Gastrocnemius medialis (tissue), 4 donors: ENCODE measurements around the gene TRHDE. TPM values are rescaled to one million over a fixed set of nuclear protein-coding genes. Genes with fewer than 3 reads are reported as not detected.

ENCODE experiments used
- ATAC-seq, 2 donors: fragments of 150-250 bp; one replicate each; pipeline ENCODE4 v1.9.1; 2016
- DNase-seq, 2 donors: peaks; one replicate each; pipeline ENCODE4 v3.0.0-alpha.2; 2019
- H3K27ac ChIP-seq, 4 donors: fragments of 200-600 bp; sonication (generic); 1 replicate in 1 of 4; 2 replicates in 3 of 4; pipeline ENCODE4 v1.5.1; 2016 to 2018; ENCODE audit warnings: mild to moderate bottlenecking in 2 of 4, moderate library complexity in 1 of 4
- H3K27me3 ChIP-seq, 3 donors: fragments of 200-600 bp; sonication (generic) in 2 of 3; 1 replicate in 1 of 3; 2 replicates in 2 of 3; pipeline versions ENCODE4 v1.5.1 to v1.6.0; 2016 to 2019; ENCODE audit warnings: mild to moderate bottlenecking in 1 of 3, moderate library complexity in 1 of 3
- H3K36me3 ChIP-seq, 2 donors: fragments of 200-600 bp; sonication (generic) in 1 of 2; one replicate each; pipeline ENCODE4 v1.5.1; 2017 to 2018
- H3K4me1 ChIP-seq, 2 donors: fragments of 200-600 bp; sonication (generic) in 1 of 2; one replicate each; pipeline ENCODE4 v1.5.1; 2016 to 2017; ENCODE audit warnings: mild to moderate bottlenecking in 2 of 2
- H3K4me3 ChIP-seq, 4 donors: fragments of 200-600 bp; sonication (generic) in 3 of 4; 1 replicate in 1 of 4; 2 replicates in 3 of 4; pipeline ENCODE4 v1.5.1; 2016 to 2019; ENCODE audit warnings: mild to moderate bottlenecking in 2 of 4
- H3K9me3 ChIP-seq, 3 donors: fragments of 200-600 bp; sonication (generic) in 2 of 3; 1 replicate in 1 of 3; 2 replicates in 2 of 3; pipeline ENCODE4 v1.5.1; 2016 to 2019
- CTCF ChIP-seq, 5 experiments: fragments of 450-650 bp in 3 of 5; fragments of 200-600 bp in 2 of 5; sonication (generic) in 2 of 5; IDR thresholded peaks in 4 of 5; conservative IDR thresholded peaks in 1 of 5; 1 replicate in 4 of 5; 2 replicates in 1 of 5; pipeline ENCODE4 v1.5.1; 2016 to 2019; ENCODE audit warnings: antibody characterized with exemption in 5 of 5, mild to moderate bottlenecking in 3 of 5, moderate library complexity in 3 of 5
- POLR2A ChIP-seq, 2 donors: fragments of 450-650 bp; IDR thresholded peaks; one replicate each; pipeline ENCODE4 v1.6.1; 2017; ENCODE audit warnings: antibody characterized with exemption in 2 of 2, mild to moderate bottlenecking in 2 of 2, moderate library complexity in 2 of 2
- in situ Hi-C, 4 donors: fragments of 200-750 bp; cut with MboI; loops; one replicate each; pipeline versions ENCODE4 v1.15.0 to v1.8.0; 2017; ENCODE audit warnings: low sequenced_read_pairs in 4 of 4
- intact Hi-C: fragments of 100-400 bp; cut with DNase I; formaldehyde crosslinking; loops from one replicate; pipeline ENCODE4 v1.15.1; 2023; ENCODE audit warnings: low total_unique reads
- total RNA-seq, 4 donors: library from RNA; depleted of rRNA; stranded (reverse); fragments of >200 nt; gene quantifications; one replicate each; pipeline versions ENCODE4 v1.1.0 to v1.2.3, GENCODE V29; 2016

Gene TRHDE
- total RNA-seq, 4 donors from 2014 or later: 0.17 to 3.4 (median 0.88) TPM

GRCh38 chr12:72677846-72678245 is 405.7 kb downstream of the TRHDE start:
- Histone ChIP-seq H3K27me3 (no peaks in the 10 kb centered on the region), H3K27ac (no peak overlapping the region), H3K4me1 (no peaks in the 10 kb centered on the region), H3K4me3 (no peak overlapping the region), H3K9me3 (no peaks in the 10 kb centered on the region), H3K36me3 (no peaks in the 10 kb centered on the region)
- ATAC-seq (no peak), DNase-seq (no peak)
- intact Hi-C loops (no loop called here), in situ Hi-C loops (no loop called here)
- TF ChIP-seq CTCF (IDR thresholded peaks at IDR 0.05 in 4 of 5, conservative IDR thresholded peaks at IDR 0.05 in 1 of 5) (no peak), POLR2A (IDR thresholded peaks at IDR 0.05) (no peak)

- no peak overlapping the region for H3K27ac ChIP-seq
- in situ Hi-C loops (no loop called here), intact Hi-C loops (no loop called here)
- ATAC-seq: no peak
- TF ChIP-seq CTCF (IDR thresholded peaks at IDR 0.05 in 4 of 5, conservative IDR thresholded peaks at IDR 0.05 in 1 of 5) (no peak), POLR2A (IDR thresholded peaks at IDR 0.05) (no peak)
- no peaks in the 10 kb centered on the region for H3K4me1 ChIP-seq
- DNase-seq: no peak
- H3K9me3 ChIP-seq: no peaks in the 10 kb centered on the region
- no peaks in the 10 kb centered on the region for H3K27me3 ChIP-seq
- no peaks in the 10 kb centered on the region for H3K36me3 ChIP-seq
- no peak overlapping the region for H3K4me3 ChIP-seq
Observed at GRCh38 chr12:72679147-72679757, 407.1 kb downstream of the TRHDE start.

- Histone ChIP-seq H3K27ac (no peak overlapping the region), H3K4me1 (no peaks in the 10 kb centered on the region), H3K27me3 (no peaks in the 10 kb centered on the region), H3K4me3 (no peak overlapping the region), H3K36me3 (no peaks in the 10 kb centered on the region), H3K9me3 (no peaks in the 10 kb centered on the region)
- intact Hi-C loops: no loop called here
- in situ Hi-C loops: no loop called here
- no peak for TF ChIP-seq CTCF (IDR thresholded peaks at IDR 0.05 in 4 of 5, conservative IDR thresholded peaks at IDR 0.05 in 1 of 5)
- TF ChIP-seq POLR2A (IDR thresholded peaks at IDR 0.05): no peak
- DNase-seq (no peak), ATAC-seq (no peak)
Observed at GRCh38 chr12:72681028-72681427, 408.9 kb downstream of the TRHDE start.

GRCh38 chr12:72684491-72684890 is 412.3 kb downstream of the TRHDE start:
- TF ChIP-seq CTCF (IDR thresholded peaks at IDR 0.05 in 4 of 5, conservative IDR thresholded peaks at IDR 0.05 in 1 of 5): no peak
- no peak for TF ChIP-seq POLR2A (IDR thresholded peaks at IDR 0.05)
- intact Hi-C loops (no loop called here), in situ Hi-C loops (no loop called here)
- ATAC-seq (no peak), DNase-seq (no peak)
- H3K27ac ChIP-seq: no peak overlapping the region
- no peaks in the 10 kb centered on the region for H3K9me3 ChIP-seq
- no peaks in the 10 kb centered on the region for H3K4me1 ChIP-seq
- H3K27me3 ChIP-seq: no peaks in the 10 kb centered on the region
- no peak overlapping the region for H3K4me3 ChIP-seq
- no peaks in the 10 kb centered on the region for H3K36me3 ChIP-seq

GRCh38 chr12:72692338-72692737 is 420.2 kb downstream of the TRHDE start:
- H3K9me3 ChIP-seq: no peaks in the 10 kb centered on the region
- H3K27ac ChIP-seq: no peak overlapping the region
- intact Hi-C loops: no loop called here
- H3K27me3 ChIP-seq: no peaks in the 10 kb centered on the region
- H3K36me3 ChIP-seq: no peaks in the 10 kb centered on the region
- no peaks in the 10 kb centered on the region for H3K4me1 ChIP-seq
- in situ Hi-C loops: no loop called here
- no peak for DNase-seq
- TF ChIP-seq CTCF (IDR thresholded peaks at IDR 0.05 in 4 of 5, conservative IDR thresholded peaks at IDR 0.05 in 1 of 5) (no peak), POLR2A (IDR thresholded peaks at IDR 0.05) (no peak)
- H3K4me3 ChIP-seq: no peak overlapping the region
- no peak for ATAC-seq
